Upper lobe of left lung (tissue), 4 donors: Measurements from ENCODE around the gene DCP2.

ENCODE experiments used
- EP300 ChIP-seq, 4 donors: sonication (generic); formaldehyde crosslinking; IDR thresholded peaks; one replicate each; pipeline ENCODE4 v1.5.1; 2017; ENCODE audit warnings: antibody characterized with exemption in 4 of 4, control low read depth in 2 of 4
- POLR2AphosphoS5 ChIP-seq, 2 donors: sonication (generic); formaldehyde crosslinking; IDR thresholded peaks; one replicate each; pipeline ENCODE4 v1.5.1; 2017; ENCODE audit warnings: antibody characterized with exemption in 2 of 2
- TF ChIP-seq, protein P1 (sequence below), 6 experiments: fragments of 450-650 bp in 4 of 6; fragments of 200-600 bp in 2 of 6; sonication (generic) in 2 of 6; IDR thresholded peaks; one replicate each; pipeline ENCODE4 v1.5.1; 2016 to 2019; ENCODE audit warnings: antibody characterized with exemption in 6 of 6

DNA sequence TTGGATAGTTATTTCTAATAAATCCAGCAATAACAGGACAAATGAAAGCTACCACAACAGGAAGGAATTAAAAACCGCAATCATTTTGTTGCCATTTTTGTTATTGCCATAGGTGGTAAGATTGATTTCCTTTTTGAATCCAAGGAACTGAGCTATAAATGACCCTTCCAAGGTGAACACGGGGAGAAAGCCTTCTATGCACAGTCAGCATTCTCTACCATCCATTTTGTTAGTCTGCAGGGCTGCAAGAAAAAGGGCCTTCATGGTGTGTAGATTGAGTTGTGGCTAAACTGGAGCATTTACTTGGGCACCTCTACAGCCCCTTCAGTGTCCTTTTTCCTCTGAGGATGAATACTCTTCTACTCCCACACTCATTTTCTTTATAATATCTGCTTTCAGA, 35.9 kb upstream of the DCP2 start:
- TF ChIP-seq, protein P1, sequence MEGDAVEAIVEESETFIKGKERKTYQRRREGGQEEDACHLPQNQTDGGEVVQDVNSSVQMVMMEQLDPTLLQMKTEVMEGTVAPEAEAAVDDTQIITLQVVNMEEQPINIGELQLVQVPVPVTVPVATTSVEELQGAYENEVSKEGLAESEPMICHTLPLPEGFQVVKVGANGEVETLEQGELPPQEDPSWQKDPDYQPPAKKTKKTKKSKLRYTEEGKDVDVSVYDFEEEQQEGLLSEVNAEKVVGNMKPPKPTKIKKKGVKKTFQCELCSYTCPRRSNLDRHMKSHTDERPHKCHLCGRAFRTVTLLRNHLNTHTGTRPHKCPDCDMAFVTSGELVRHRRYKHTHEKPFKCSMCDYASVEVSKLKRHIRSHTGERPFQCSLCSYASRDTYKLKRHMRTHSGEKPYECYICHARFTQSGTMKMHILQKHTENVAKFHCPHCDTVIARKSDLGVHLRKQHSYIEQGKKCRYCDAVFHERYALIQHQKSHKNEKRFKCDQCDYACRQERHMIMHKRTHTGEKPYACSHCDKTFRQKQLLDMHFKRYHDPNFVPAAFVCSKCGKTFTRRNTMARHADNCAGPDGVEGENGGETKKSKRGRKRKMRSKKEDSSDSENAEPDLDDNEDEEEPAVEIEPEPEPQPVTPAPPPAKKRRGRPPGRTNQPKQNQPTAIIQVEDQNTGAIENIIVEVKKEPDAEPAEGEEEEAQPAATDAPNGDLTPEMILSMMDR (IDR thresholded peaks at IDR 0.05), result no peak
- TF ChIP-seq POLR2AphosphoS5 (IDR thresholded peaks at IDR 0.05) (no peak), EP300 (IDR thresholded peaks at IDR 0.05) (no peak)
